GM12874 (cell line): ENCODE results near the gene ZNF423.

Source experiments
- TF ChIP-seq, protein P1 (sequence below): IDR thresholded peaks from 2 replicates; pipeline ENCODE4 v1.5.1; 2011; ENCODE audit warnings: low read depth, mild to moderate bottlenecking, control low read depth, low read length, moderate library complexity; ENCODE audit not compliant: insufficient read depth

The ZNF423 gene

DNA sequence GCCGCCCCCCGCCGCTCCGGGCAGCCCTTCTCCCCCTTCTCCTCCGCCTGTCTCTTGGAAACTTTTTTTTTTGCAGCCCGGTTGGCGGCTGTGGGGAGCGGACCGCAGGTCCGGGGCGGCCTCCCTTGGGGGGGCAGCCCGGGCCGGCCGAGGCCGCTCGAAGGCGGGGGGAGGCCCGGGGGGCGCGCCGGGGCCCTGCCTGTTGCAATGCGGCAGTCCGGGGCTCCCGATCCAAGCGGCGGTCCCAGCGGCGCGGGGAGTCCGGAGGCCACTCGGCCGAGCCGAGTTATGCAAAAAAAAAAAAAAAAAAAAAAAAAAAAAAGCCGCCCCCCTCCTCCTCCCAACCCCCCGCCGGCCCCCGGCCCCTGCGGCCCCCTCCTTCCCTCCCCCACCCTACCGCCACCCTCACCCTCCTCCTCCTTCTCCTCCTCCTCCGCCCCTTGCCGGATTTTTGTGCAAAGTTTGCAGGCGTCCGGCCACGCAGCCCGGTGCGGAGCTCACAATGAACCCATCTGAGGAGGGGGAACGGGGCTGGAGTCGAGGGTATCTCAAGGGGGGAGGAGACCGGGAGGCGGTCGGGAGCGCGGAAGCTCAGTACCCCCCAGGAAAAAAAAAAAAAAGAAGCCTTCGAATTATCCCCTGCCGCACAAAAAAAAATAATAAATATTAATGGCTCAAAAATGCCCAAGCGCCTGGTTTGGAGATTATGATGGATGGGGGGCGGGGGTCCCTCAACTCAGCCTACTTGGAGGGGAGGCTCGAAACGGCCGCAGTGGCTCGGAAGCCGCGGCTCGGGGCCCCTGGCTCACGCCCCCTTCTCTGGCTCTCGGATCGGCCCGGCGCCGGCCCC lies at the start of gene ZNF423:
Gene ZNF423 (minus strand): TSS at position 291 of the 850 bp plus-strand sequence. CDS start 338 bp downstream, outside the sequence.
- TF ChIP-seq, protein P1, sequence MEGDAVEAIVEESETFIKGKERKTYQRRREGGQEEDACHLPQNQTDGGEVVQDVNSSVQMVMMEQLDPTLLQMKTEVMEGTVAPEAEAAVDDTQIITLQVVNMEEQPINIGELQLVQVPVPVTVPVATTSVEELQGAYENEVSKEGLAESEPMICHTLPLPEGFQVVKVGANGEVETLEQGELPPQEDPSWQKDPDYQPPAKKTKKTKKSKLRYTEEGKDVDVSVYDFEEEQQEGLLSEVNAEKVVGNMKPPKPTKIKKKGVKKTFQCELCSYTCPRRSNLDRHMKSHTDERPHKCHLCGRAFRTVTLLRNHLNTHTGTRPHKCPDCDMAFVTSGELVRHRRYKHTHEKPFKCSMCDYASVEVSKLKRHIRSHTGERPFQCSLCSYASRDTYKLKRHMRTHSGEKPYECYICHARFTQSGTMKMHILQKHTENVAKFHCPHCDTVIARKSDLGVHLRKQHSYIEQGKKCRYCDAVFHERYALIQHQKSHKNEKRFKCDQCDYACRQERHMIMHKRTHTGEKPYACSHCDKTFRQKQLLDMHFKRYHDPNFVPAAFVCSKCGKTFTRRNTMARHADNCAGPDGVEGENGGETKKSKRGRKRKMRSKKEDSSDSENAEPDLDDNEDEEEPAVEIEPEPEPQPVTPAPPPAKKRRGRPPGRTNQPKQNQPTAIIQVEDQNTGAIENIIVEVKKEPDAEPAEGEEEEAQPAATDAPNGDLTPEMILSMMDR, result no peak

DNA sequence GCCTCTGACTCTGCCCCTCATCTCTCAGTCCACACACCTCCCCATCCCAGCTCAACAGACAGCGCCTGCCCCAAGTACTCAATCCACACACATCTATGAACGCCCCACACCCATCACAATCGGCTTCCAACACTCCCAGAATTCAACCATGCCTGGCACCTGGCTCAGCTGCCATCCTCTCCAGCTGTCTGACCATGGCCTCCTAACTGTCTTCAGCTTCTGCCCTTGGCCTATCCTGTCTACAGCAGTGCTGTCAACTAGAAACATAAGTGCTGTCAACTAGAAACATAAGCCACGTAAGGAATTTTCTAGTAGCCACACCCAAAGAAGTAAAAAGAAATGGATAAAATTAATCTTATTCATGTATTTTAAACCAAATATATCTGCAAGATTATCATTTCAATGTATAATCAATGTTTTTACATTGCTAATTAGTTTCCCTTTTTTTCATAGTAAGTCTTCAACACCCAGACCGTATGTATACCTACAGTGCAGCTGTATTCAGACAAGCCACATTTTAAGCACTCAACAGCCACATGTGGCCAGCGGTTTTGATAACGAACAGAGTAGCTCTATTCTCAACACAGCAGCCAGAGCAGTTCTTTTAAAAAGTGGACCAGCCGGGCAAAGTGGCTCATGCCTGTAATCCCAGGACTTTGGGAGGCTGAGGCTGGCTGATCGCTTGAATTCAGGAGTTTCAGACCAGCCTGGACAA lies 48.6 kb upstream of the ZNF423 start:
- TF ChIP-seq, protein P1, result no peak

DNA sequence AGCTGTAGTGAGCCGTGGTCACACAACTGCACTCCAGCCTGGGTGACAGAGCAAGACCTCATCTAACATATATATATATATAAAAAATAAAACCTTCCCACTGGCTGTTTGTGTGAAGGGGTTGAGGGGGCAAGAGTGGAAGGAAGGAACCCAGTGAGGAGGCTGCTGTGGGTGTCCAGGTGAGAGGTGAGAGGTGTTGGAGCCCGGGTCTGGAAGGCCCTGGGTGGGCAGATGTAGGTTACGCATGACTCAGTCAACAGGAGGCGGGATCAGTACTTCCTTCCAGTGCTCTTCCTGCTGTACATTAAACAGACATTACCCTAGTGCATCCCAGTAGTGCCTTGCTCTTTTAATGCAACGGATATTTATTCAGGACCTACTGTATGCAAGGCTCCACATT lies 47.0 kb upstream of the ZNF423 start:
- TF ChIP-seq, protein P1, result no peak

DNA sequence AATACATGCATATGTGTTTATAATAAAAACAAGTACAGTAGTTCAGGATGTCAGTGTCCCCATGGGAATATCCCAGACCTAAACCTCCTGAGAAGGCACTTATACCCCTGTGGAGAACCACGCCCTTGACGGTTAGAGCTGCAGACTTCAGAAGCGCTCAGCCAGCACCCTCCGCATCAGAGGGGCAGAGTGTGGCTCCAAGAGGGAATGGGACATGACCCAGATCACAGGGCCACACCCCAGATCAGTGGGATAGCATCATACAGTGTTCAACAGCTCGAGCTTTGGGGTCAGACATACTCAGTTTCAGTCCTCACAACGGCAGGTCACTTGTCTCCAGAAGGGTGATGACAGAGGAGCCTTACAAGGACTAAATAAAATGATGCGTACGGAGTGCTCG lies 45.8 kb upstream of the ZNF423 start:
- TF ChIP-seq, protein P1, result no peak

DNA sequence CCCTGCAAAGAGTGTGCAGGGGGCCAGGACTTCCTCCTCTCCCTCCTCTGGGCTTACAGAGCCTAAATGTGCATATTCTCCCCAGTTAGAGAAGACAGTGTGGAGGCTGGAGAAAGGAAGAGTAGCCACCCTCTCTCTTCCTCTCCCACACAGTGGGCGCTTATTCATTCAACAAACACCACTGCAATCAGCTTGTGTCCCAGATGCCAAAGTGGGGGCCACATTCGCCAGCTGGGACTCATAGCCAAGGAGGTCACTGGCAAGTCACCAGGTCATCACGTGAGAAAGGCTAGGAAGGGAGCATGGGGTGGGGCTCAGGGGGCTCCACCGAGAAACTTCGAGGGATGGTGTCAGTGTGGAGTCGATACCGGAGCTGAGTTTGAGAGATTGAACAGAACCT lies 45.0 kb upstream of the ZNF423 start:
- TF ChIP-seq, protein P1, result no peak

DNA sequence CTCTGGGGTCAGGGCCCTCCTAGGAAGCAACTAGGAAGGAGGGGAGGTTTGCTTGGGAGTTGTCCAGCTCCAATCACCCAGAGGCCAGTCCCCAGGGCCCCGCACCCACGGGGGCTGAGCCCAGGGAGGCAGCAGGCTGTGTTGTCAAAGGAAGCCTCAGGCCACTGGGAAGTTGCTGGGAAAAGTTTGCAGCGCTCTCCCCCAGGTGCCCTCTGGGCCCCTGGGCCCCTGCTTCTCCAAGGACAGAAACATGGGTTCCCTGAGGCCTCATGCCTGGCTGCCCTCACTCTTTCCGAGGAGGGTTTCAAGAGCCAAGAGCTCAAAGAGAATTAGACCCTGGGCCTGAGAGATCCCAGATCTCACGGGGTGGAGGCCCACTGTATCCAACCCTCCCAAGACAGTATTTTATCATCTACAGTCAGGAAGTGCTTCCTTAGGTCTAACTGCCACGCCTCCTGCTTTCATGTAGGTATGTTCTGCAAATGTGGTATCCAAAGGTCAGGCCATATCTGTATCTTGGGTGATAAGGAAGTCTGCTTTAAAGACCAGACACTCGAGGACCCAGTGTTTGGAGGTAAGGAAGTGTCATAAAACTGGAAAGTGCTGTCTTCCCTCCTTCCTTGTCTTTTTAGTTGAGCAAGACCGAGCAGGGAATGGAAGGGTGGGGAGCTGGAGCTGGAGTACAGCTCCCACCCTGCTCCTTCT lies 44.2 kb upstream of the ZNF423 start:
- TF ChIP-seq, protein P1, result no peak

DNA sequence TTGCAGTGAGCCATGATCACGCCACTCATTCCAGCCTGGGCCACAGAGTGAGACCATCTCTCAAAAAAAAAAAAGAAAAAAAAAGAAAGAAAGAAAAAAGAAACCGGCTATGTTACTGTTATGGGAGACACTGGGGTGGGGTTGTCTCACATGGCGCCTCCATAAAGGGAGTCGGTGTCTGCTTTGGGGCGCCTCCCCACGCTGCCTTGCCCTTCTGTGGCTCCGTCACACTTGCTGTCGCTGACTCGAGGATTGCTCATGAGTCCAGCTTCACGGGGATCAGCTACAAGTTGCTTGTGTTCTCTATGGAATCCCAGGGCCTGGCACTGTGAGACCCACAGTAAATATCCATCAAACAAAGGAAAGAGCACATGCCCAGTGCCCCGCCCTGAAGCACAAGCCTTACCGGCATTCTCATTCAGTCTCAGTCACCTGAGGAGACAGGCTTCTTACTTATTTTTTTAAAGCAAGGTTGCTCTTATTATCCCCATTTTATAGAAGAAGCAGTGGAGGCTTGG lies 40.6 kb upstream of the ZNF423 start:
- TF ChIP-seq, protein P1, result no peak
